Endothelial cell of umbilical vein (primary cell): ENCODE measurements around the gene RABIF. TPM values are rescaled to one million over a fixed set of nuclear protein-coding genes. Genes with fewer than 3 reads are reported as not detected.

Experiments used
- BruUV-seq: library from RNA; stranded (reverse); fragments of 400-500 nt; replicated peaks from 2 replicates; lab custom pipeline; 2021; lab: Mats Ljungman, UMichigan
- CTCF ChIA-PET: fragments of 300-600, 350-600 bp; sonication (Branson Sonifier 250); formaldehyde crosslinking; loops from one replicate; lab custom pipeline; 2021; ENCODE audit warnings: antibody characterized with exemption, inconsistent platforms; lab: Charles Lee
- POLR2A ChIA-PET: fragments of 300-600, 350-600 bp; sonication (Branson Sonifier 250); formaldehyde crosslinking; loops from one replicate; lab custom pipeline; 2021; ENCODE audit warnings: antibody characterized with exemption, inconsistent platforms; lab: Charles Lee
- DNase-seq: peaks from one replicate; pipeline ENCODE4 v3.0.0-alpha.2; 2011; ENCODE audit warnings: low read depth, low spot score
- FAIRE-seq: peaks from 2 replicates; lab custom pipeline; 2011; peaks lifted over from hg19 to GRCh38; lab: Jason Lieb, UNC
- H2AFZ ChIP-seq: 2 replicates; pipeline ENCODE4 v1.6.0; 2012; ENCODE audit warnings: low read depth, low read length, control low read depth, inconsistent platforms
- H3K27ac ChIP-seq: 2 replicates; pipeline ENCODE4 v1.5.1; 2011; ENCODE audit warnings: low read depth, mild to moderate bottlenecking, control low read depth, low read length, moderate library complexity; ENCODE audit not compliant: insufficient read depth
- H3K27me3 ChIP-seq, 2 experiments: 2 replicates each; pipeline versions ENCODE4 v1.6.0 to v1.6.1; 2011; ENCODE audit warnings: low read length in 2 of 2, mixed read lengths in 1 of 2; ENCODE audit not compliant: control insufficient read depth in 2 of 2, insufficient read depth in 2 of 2
- H3K36me3 ChIP-seq, 2 experiments: 2 replicates in 1 of 2; 3 replicates in 1 of 2; pipeline ENCODE4 v1.5.1; 2011; ENCODE audit warnings: low read length in 2 of 2, mild to moderate bottlenecking in 1 of 2, moderate library complexity in 1 of 2; ENCODE audit not compliant: control insufficient read depth in 2 of 2, insufficient read depth in 2 of 2; ENCODE audit errors: extremely low read depth in 1 of 2
- H3K4me1 ChIP-seq: 3 replicates; pipeline ENCODE4 v1.5.1; 2011; ENCODE audit warnings: mild to moderate bottlenecking, low read length; ENCODE audit not compliant: control insufficient read depth, insufficient read depth; ENCODE audit errors: extremely low read depth
- H3K4me2 ChIP-seq: 2 replicates; pipeline ENCODE4 v1.6.1; 2011; ENCODE audit warnings: low read length, control low read depth, mixed read lengths; ENCODE audit not compliant: insufficient read depth
- H3K4me3 ChIP-seq, 3 experiments: fragments of 200-600 bp in 1 of 3; sonication (generic), shearing (Covaris generic) in 1 of 3; replicated peaks in 1 of 3; 2 replicates each; pipeline ENCODE4 v1.5.1; 2011 to 2016; ENCODE audit warnings: control low read depth in 3 of 3, low read length in 3 of 3, mild to moderate bottlenecking in 2 of 3, inconsistent platforms in 1 of 3, low read depth in 1 of 3, moderate library complexity in 1 of 3; ENCODE audit not compliant: insufficient read depth in 1 of 3
- H3K79me2 ChIP-seq: 2 replicates; pipeline ENCODE4 v1.6.0; 2012; ENCODE audit warnings: low read length, inconsistent platforms; ENCODE audit not compliant: control insufficient read depth, insufficient read depth
- H3K9ac ChIP-seq: replicated peaks from 2 replicates; pipeline ENCODE3; 2011; ENCODE audit warnings: low read length, control low read depth; ENCODE audit not compliant: insufficient read depth; ENCODE audit errors: extremely low read depth
- H3K9me1 ChIP-seq: replicated peaks from 3 replicates; pipeline ENCODE4 v1.6.0; 2011; ENCODE audit warnings: mild to moderate bottlenecking, low read length; ENCODE audit not compliant: control insufficient read depth, insufficient read depth; ENCODE audit errors: extremely low read depth
- H3K9me3 ChIP-seq: replicated peaks from 2 replicates; pipeline ENCODE4 v1.5.1; 2012; ENCODE audit warnings: low read length, inconsistent platforms; ENCODE audit not compliant: control insufficient read depth, insufficient read depth
- H4K20me1 ChIP-seq: replicated peaks from 2 replicates; pipeline ENCODE3; 2011; ENCODE audit warnings: mild to moderate bottlenecking, low read length; ENCODE audit not compliant: control insufficient read depth, insufficient read depth; ENCODE audit errors: extremely low read depth
- CTCF ChIP-seq, 2 donors: IDR thresholded peaks; 1 replicate in 1 of 2; 2 replicates in 1 of 2; pipeline ENCODE4 v1.5.1; 2011; ENCODE audit warnings: low read length in 2 of 2, mild to moderate bottlenecking in 2 of 2, moderate library complexity in 2 of 2, control low read depth in 1 of 2, inconsistent platforms in 1 of 2, low read depth in 1 of 2; ENCODE audit not compliant: insufficient read depth in 1 of 2; ENCODE audit errors: extremely low read depth in 1 of 2
- EZH2 ChIP-seq: IDR thresholded peaks from 2 replicates; pipeline ENCODE4 v1.6.1; 2012; ENCODE audit warnings: borderline replicate concordance, low read depth, mild to moderate bottlenecking, moderate library complexity, low read length, inconsistent platforms; ENCODE audit not compliant: severe bottlenecking
- FOS ChIP-seq: IDR thresholded peaks from 2 replicates; pipeline ENCODE4 v1.6.1; 2011; ENCODE audit warnings: mild to moderate bottlenecking, low read length, moderate library complexity, borderline replicate concordance; ENCODE audit not compliant: insufficient read depth
- GATA2 ChIP-seq: IDR thresholded peaks from 2 replicates; pipeline ENCODE4 v1.7.0; 2011; ENCODE audit warnings: low read depth, mild to moderate bottlenecking, moderate library complexity, mixed read lengths, low read length; ENCODE audit not compliant: insufficient read length, insufficient read depth
- JUN ChIP-seq: IDR thresholded peaks from 2 replicates; pipeline ENCODE4 v1.6.1; 2011; ENCODE audit warnings: borderline replicate concordance, low read depth; ENCODE audit not compliant: insufficient read length, insufficient read depth
- MAX ChIP-seq: IDR thresholded peaks from 2 replicates; pipeline ENCODE4 v1.6.1; 2011; ENCODE audit not compliant: insufficient read depth, insufficient read length
- MYC ChIP-seq: IDR thresholded peaks from one replicate; pipeline ENCODE4 v1.6.1; 2011; ENCODE audit warnings: mild to moderate bottlenecking, low read depth, low read length
- POLR2A ChIP-seq: IDR thresholded peaks from 2 replicates; pipeline ENCODE4 v1.6.1; 2012; ENCODE audit warnings: low read depth, mild to moderate bottlenecking, control low read depth, low read length
- POLR2AphosphoS5 ChIP-seq: IDR thresholded peaks from 2 replicates; pipeline ENCODE4 v1.6.1; 2012; ENCODE audit warnings: low read depth, mild to moderate bottlenecking, control low read depth, low read length, moderate library complexity; ENCODE audit not compliant: insufficient read depth
- dilution Hi-C: fragments of 300-500 bp; cut with MboI; formaldehyde crosslinking; loops from one replicate; pipeline ENCODE4 v1.15.0; 2019; ENCODE audit warnings: low sequenced_read_pairs; ENCODE audit not compliant: extremely low pct_ligation_motif_present
- intact Hi-C: fragments of 100-400 bp; cut with micrococcal nuclease; formaldehyde crosslinking; loops from one replicate; pipeline ENCODE4 v1.10.0; 2022
- polyA plus RNA-seq, 4 experiments: library from polyadenylated mRNA; depleted of rRNA in 3 of 4; stranded (reverse) in 3 of 4; unstranded in 1 of 4; fragments of >200 nt; gene quantifications; 2 replicates each; pipeline versions ENCODE4 v1.2.1 to v1.2.3, GENCODE V29; 2011 to 2012; ENCODE audit warnings: missing spikeins in 1 of 4
- total RNA-seq: library from RNA; stranded (reverse); gene quantifications from 2 replicates; pipeline ENCODE4 v1.2.3, GENCODE V29; 2021

RABIF gene
- total and polyA plus RNA-seq, 2 donors (not counting 3 experiments of a cell fraction or from before 2014, with no cell fraction given) = 15.8 to 17.1 TPM

DNA sequence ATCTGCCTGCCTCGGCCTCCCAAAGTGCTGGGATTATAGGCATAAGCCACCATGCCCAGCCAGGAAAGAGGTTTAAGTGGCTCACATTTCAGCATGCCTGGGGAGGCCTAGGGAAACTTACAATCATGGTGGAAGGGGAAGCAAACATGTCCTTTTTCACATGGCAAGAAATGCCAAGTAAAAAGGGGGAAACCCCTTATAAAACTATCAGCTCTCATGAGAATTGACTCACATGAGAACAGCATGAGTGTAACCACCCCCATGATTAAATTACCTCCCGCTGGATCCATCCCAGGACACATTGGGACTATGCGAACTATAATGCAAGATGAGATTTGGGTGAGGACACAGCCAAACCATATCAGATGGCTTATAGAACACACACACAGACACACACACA lies 46.9 kb upstream of the RABIF start:
- Histone ChIP-seq H3K36me3 (peaks cover 0 to 1% of the 10 kb centered on the region in 2 experiments), H3K9me1 (no peaks in the 10 kb centered on the region), H3K27me3 (no peaks in the 10 kb centered on the region), H3K9me3 (no peaks in the 10 kb centered on the region), H3K27ac (no peak overlapping the region), H3K4me2 (no peak overlapping the region), H3K4me3 (no peak overlapping the region), H3K4me1 (no peaks in the 10 kb centered on the region), H2AFZ (no peak overlapping the region), H3K9ac (no peak overlapping the region), H3K79me2 (no peaks in the 10 kb centered on the region), H4K20me1 (peaks cover 2% of the 10 kb centered on the region)
- POLR2A ChIA-PET = no interaction called here
- intact Hi-C loops (no loop called here), dilution Hi-C loops (no loop called here)
- BruUV-seq = no TSS peak
- no peak for DNase-seq
- FAIRE-seq = no peak
- TF ChIP-seq GATA2 (no peak), POLR2AphosphoS5 (no peak), MAX (no peak)
- CTCF ChIA-PET = no interaction called here

DNA sequence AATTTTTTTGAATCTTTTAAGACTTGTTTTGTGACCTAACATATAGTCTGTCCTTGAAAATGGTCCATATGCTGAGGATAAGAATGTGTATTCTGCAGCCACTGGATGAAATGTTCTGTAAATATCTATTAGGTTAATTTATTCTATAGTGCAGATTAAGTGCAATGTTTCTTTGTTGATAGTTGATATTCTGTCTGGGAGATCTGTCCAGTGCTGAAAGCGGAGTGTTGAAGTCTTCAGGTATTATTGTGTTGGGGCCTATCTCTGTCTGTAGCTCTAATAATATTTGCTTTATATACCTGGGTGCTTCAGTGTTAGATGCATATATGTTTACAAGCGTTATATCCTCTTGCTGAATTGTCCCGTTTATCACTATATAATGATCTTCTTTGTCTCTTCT lies 45.8 kb upstream of the RABIF start:
- Histone ChIP-seq H3K36me3 (no peaks in the 10 kb centered on the region), H3K9me3 (no peaks in the 10 kb centered on the region), H3K4me3 (no peak overlapping the region), H3K9ac (no peak overlapping the region), H3K9me1 (no peaks in the 10 kb centered on the region), H4K20me1 (peaks cover 2% of the 10 kb centered on the region), H3K4me2 (no peak overlapping the region), H2AFZ (no peak overlapping the region), H3K27ac (no peak overlapping the region), H3K79me2 (no peaks in the 10 kb centered on the region), H3K27me3 (no peaks in the 10 kb centered on the region), H3K4me1 (no peaks in the 10 kb centered on the region)
- BruUV-seq = no TSS peak
- ChIA-PET CTCF (no interaction called here), POLR2A (no interaction called here)
- FAIRE-seq (no peak), DNase-seq (no peak)
- intact Hi-C loops = no loop called here
- dilution Hi-C loops = no loop called here
- no peak for TF ChIP-seq POLR2A
- TF ChIP-seq GATA2 = no peak
- no peak for TF ChIP-seq POLR2AphosphoS5
- no peak for TF ChIP-seq CTCF (IDR thresholded peaks at IDR 0.05; ENCODE audit: extremely low read depth in 1 of 2, insufficient read depth in 1 of 2, low read depth in 1 of 2, low read length in 2 of 2)
- no peak for TF ChIP-seq MAX
- TF ChIP-seq EZH2 = no peak
- no peak for TF ChIP-seq MYC
- TF ChIP-seq JUN = no peak
- no peak for TF ChIP-seq FOS
